DOHH2 (cell line): ENCODE data around the gene RBM5.

Experiments
- H3F3A ChIP-seq: fragments of 200-600 bp; sonication (generic), shearing (Covaris generic); 2 replicates; pipeline ENCODE4 v1.6.0; 2016; ENCODE audit warnings: antibody characterized with exemption, mild to moderate bottlenecking; ENCODE audit not compliant: control insufficient read depth, insufficient read depth
- H3K27ac ChIP-seq: fragments of 200-600 bp; sonication (generic); 2 replicates; pipeline ENCODE4 v1.5.1; 2014; ENCODE audit warnings: low read depth, mild to moderate bottlenecking, low read length, moderate library complexity
- H3K27me3 ChIP-seq: fragments of 200-600 bp; sonication (generic); 2 replicates; pipeline ENCODE4 v1.6.1; 2014; ENCODE audit warnings: mild to moderate bottlenecking, low read length, mixed read lengths; ENCODE audit not compliant: control insufficient read depth
- H3K36me3 ChIP-seq: fragments of 200-600 bp; sonication (generic); 2 replicates; pipeline ENCODE4 v1.6.1; 2014; ENCODE audit warnings: mild to moderate bottlenecking, low read length, moderate library complexity, mixed read lengths; ENCODE audit not compliant: control insufficient read depth
- H3K4me1 ChIP-seq: fragments of 200-600 bp; sonication (generic); 2 replicates; pipeline ENCODE4 v1.6.1; 2014; ENCODE audit warnings: mild to moderate bottlenecking, low read length, mixed read lengths; ENCODE audit not compliant: control insufficient read depth
- H3K4me2 ChIP-seq: fragments of 200-600 bp; sonication (generic); 2 replicates; pipeline ENCODE4 v1.6.0; 2014; ENCODE audit warnings: mild to moderate bottlenecking, low read length, moderate library complexity
- H3K4me3 ChIP-seq: fragments of 200-600 bp; sonication (generic); 2 replicates; pipeline ENCODE4 v1.5.1; 2014; ENCODE audit warnings: mild to moderate bottlenecking, low read length, mixed read lengths
- H3K79me2 ChIP-seq: fragments of 200-600 bp; sonication (generic); 2 replicates; pipeline ENCODE4 v1.6.1; 2014; ENCODE audit warnings: mild to moderate bottlenecking, low read length, mixed read lengths; ENCODE audit not compliant: control insufficient read depth
- H3K9me2 ChIP-seq: fragments of 200-600 bp; sonication (generic); replicated peaks from 2 replicates; pipeline ENCODE4 v1.6.1; 2014; ENCODE audit warnings: mild to moderate bottlenecking, low read length, mixed read lengths; ENCODE audit not compliant: control insufficient read depth
- H3K9me3 ChIP-seq: fragments of 200-600 bp; sonication (generic); 2 replicates; pipeline ENCODE4 v1.6.1; 2014; ENCODE audit warnings: antibody characterized with exemption, low read length, mixed read lengths; ENCODE audit not compliant: control insufficient read depth, insufficient read depth
- H4K20me1 ChIP-seq: fragments of 200-600 bp; sonication (generic); 2 replicates; pipeline ENCODE4 v1.6.0; 2014; ENCODE audit warnings: low read depth, mild to moderate bottlenecking, antibody characterized with exemption, low read length, moderate library complexity; ENCODE audit not compliant: control insufficient read depth, insufficient read depth
- CTCF ChIP-seq: fragments of 200-600 bp; sonication (generic); IDR thresholded peaks from one replicate; pipeline ENCODE4 v1.5.1; 2014; ENCODE audit warnings: antibody characterized with exemption, mild to moderate bottlenecking, low read depth, low read length; ENCODE audit not compliant: poor library complexity, severe bottlenecking
- EZH2phosphoT487 ChIP-seq: fragments of 200-600 bp; sonication (generic); IDR thresholded peaks from 2 replicates; pipeline ENCODE4 v1.6.1; 2017; ENCODE audit warnings: borderline replicate concordance, mild to moderate bottlenecking, antibody characterized with exemption, low read length, moderate library complexity, mixed read lengths

Gene RBM5

DNA sequence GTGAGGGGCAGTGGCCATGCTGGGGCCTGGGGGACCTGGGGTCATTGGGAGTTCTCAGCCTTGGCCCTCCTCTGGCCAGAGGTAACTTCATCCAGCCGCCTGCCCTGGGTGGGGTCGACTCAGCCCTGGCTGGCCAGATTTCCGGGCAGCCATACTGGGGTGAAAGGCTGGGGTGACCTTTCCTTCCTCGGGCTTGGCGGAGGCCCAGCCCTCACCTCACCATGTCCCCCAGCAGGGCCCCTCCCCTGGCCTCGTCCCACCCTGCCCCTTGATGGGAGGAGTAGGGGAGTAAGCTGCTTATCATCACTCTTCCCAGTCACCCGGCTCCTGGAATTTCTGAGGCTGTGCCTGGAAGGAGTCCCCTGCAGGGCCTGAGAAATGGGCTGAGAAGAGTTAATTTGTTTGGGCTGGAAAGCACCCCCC, 71.9 kb downstream of the RBM5 start:
- Histone ChIP-seq H3K9me3 (no peaks in the 10 kb centered on the region), H3K36me3 (no peaks in the 10 kb centered on the region)

GRCh38 chr3:50161320-50161719, 72.6 kb downstream of the RBM5 start:
- Histone ChIP-seq H3K79me2 (no peaks in the 10 kb centered on the region), H3F3A (no peaks in the 10 kb centered on the region), H4K20me1 (no peaks in the 10 kb centered on the region), H3K4me1 (peaks cover 9% of the 10 kb centered on the region), H3K27me3 (peaks cover 16% of the 10 kb centered on the region), H3K9me2 (no peaks in the 10 kb centered on the region), H3K9me3 (no peaks in the 10 kb centered on the region), H3K4me2 (no peak overlapping the region), H3K4me3 (no peak overlapping the region), H3K36me3 (no peaks in the 10 kb centered on the region), H3K27ac (no peak overlapping the region)
- no peak for TF ChIP-seq CTCF
- TF ChIP-seq EZH2phosphoT487, result no peak

More for the DNA sequence above, 71.9 kb downstream of the RBM5 start:
- H3K79me2 ChIP-seq, result no peaks in the 10 kb centered on the region
- peaks cover 23% of the 10 kb centered on the region for H3K27me3 ChIP-seq
- H4K20me1 ChIP-seq, result no peaks in the 10 kb centered on the region
- no peak overlapping the region for H3K4me3 ChIP-seq
- TF ChIP-seq CTCF, result no peak
- TF ChIP-seq EZH2phosphoT487, result no peak
- peaks cover 12% of the 10 kb centered on the region for H3K4me1 ChIP-seq
- H3F3A ChIP-seq, result no peaks in the 10 kb centered on the region
- no peaks in the 10 kb centered on the region for H3K9me2 ChIP-seq
- no peak overlapping the region for H3K27ac ChIP-seq
- no peak overlapping the region for H3K4me2 ChIP-seq

DNA sequence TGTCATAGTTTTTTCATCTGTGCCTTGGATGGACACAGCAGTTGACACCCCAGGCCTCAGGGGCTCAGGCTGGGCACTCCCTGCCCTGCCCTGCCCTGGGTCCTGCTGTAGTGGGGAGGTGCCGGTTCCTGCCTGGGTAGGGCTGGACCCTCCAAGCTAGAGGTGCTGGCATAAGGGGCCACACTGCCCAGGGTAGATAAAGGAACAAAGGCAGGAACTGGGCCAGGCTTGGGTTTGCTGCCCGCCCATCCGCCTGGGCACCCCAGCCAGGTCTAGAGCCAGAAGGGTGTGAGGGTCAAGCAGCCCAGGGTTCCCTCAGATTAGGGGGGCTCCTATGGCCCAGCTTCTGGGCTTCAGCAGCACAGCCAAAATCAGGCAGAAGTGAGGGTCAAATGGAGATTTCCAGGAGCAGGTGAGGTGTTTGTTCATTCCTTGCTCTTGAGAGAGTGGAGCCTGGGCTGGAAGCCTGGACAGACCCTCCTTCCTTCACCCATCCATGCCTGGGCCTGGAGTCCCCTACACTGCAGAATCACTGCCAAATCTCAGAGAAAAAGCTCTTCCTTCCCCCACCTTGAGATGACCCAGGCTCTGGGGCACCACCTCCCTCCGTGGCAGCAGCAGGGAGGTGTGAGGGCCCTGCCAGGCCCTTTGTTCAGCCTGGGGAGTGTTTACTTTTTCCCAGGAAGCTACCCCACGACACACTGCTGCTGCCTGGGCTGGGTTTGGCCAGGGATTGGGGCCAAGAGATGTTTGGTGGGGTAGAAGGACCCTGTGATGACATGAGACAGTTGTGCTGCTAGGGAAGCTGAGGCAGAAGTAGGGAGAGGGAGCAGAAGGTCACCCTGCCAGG, 73.5 kb downstream of the RBM5 start:
- Histone ChIP-seq H3K9me3 (no peaks in the 10 kb centered on the region), H3K79me2 (no peaks in the 10 kb centered on the region), H3K27ac (no peak overlapping the region), H3F3A (no peaks in the 10 kb centered on the region), H3K9me2 (no peaks in the 10 kb centered on the region), H3K4me1 (peaks cover 9% of the 10 kb centered on the region), H4K20me1 (no peaks in the 10 kb centered on the region), H3K36me3 (no peaks in the 10 kb centered on the region), H3K27me3 (peaks cover 9% of the 10 kb centered on the region; the same call in 1 of the 2 replicates), H3K4me2 (no peak overlapping the region), H3K4me3 (no peak overlapping the region)
- TF ChIP-seq CTCF (no peak), EZH2phosphoT487 (no peak)
